Forelimb muscle (tissue), 1 donor: ENCODE data around the gene MBD3L3. TPM values are rescaled to one million over a fixed set of nuclear protein-coding genes. Genes with fewer than 3 reads are reported as not detected.
"Not testable (repeated sequence)": the region's sequence is repeated elsewhere in the genome, so short reads cannot be mapped to it uniquely, and the experiment has no call there.

Experiments
- DNase-seq: peaks from one replicate; pipeline ENCODE4 v3.0.0-alpha.2; 2013; ENCODE audit warnings: low read depth
- polyA plus RNA-seq: library from polyadenylated mRNA; unstranded; fragments of 120-200 nt; gene quantifications from one replicate; pipeline ENCODE4 v1.2.1, GENCODE V29; 2013; ENCODE audit not compliant: insufficient read length

Gene MBD3L3
- polyA plus RNA-seq, 1 donor, result not detected

GRCh38 chr19:7063764-7064418 lies 5.4 kb upstream of the MBD3L3 start:
- DNase-seq, result no peak

GRCh38 chr19:7063339-7063738 lies 4.9 kb upstream of the MBD3L3 start:
- DNase-seq, result no peak

- not testable (repeated sequence) for DNase-seq
Observed at GRCh38 chr19:7059977-7060376, 1.5 kb upstream of the MBD3L3 start.

GRCh38 chr19:7056371-7056770 lies 2.1 kb downstream of the MBD3L3 start:
- not testable (repeated sequence) for DNase-seq

GRCh38 chr19:7055679-7056078 lies 2.8 kb downstream of the MBD3L3 start:
- DNase-seq, result not testable (repeated sequence)

- DNase-seq, result not testable (repeated sequence)
Observed at GRCh38 chr19:7054635-7055368, 3.7 kb downstream of the MBD3L3 start.

GRCh38 chr19:7052896-7053295 lies 5.6 kb downstream of the MBD3L3 start:
- DNase-seq, result not testable (repeated sequence)

GRCh38 chr19:7051421-7051820 lies 7.1 kb downstream of the MBD3L3 start:
- not testable (repeated sequence) for DNase-seq

GRCh38 chr19:7049021-7049420 lies 9.5 kb downstream of the MBD3L3 start, which contains the start of gene MBD3L2:
Gene MBD3L2, plus strand, starts transcription at chr19:7049321. Its CDS starts 53 bp downstream, at chr19:7049374.
- not testable (repeated sequence) for DNase-seq

- DNase-seq, result not testable (repeated sequence)
Observed at GRCh38 chr19:7041563-7041962, 16.9 kb downstream of the MBD3L3 start.

GRCh38 chr19:7040079-7040478 lies 18.4 kb downstream of the MBD3L3 start, which contains the start of gene MBD3L4:
Gene MBD3L4, minus strand, starts transcription at chr19:7040179. Its CDS starts 35 bp downstream, at chr19:7040144.
- not testable (repeated sequence) for DNase-seq

GRCh38 chr19:7030278-7030677 lies 28.2 kb downstream of the MBD3L3 start, which contains the start of gene MBD3L5:
Gene MBD3L5, plus strand, starts transcription at chr19:7030578. Its CDS starts 34 bp downstream, at chr19:7030612.
- DNase-seq, result not testable (repeated sequence)

GRCh38 chr19:7028790-7029189 lies 29.7 kb downstream of the MBD3L3 start:
- not testable (repeated sequence) for DNase-seq

GRCh38 chr19:7021331-7021730 lies 37.1 kb downstream of the MBD3L3 start, which contains the start of gene MBD3L2B:
Gene MBD3L2B, minus strand, starts transcription at chr19:7021431. Its CDS starts 34 bp downstream, at chr19:7021397.
- not testable (repeated sequence) for DNase-seq

- DNase-seq, result no peak
Observed at GRCh38 chr19:7018828-7019227, 39.6 kb downstream of the MBD3L3 start.

- no peak for DNase-seq
Observed at GRCh38 chr19:7013678-7014077, 44.8 kb downstream of the MBD3L3 start.

- no peak for DNase-seq
Observed at GRCh38 chr19:7010722-7011593, 47.5 kb downstream of the MBD3L3 start.

GRCh38 chr19:7007859-7008258 lies 50.6 kb downstream of the MBD3L3 start:
- no peak for DNase-seq
